NB4 (cell line): ENCODE measurements around the gene LRRK1.

Experiments used
- POLR2A ChIP-seq: IDR thresholded peaks from 2 replicates; pipeline ENCODE4 v1.6.1; 2011; ENCODE audit warnings: mild to moderate bottlenecking; ENCODE audit not compliant: insufficient read length; ENCODE audit errors: extremely low read depth
- TF ChIP-seq, protein P1 (sequence below): IDR thresholded peaks from one replicate; pipeline ENCODE4 v1.5.1; 2012; ENCODE audit warnings: low read depth, low read length
- TF ChIP-seq, protein P2 (sequence below): IDR thresholded peaks from 2 replicates; pipeline ENCODE4 v1.6.1; 2011; ENCODE audit warnings: low read depth, low read length

DNA sequence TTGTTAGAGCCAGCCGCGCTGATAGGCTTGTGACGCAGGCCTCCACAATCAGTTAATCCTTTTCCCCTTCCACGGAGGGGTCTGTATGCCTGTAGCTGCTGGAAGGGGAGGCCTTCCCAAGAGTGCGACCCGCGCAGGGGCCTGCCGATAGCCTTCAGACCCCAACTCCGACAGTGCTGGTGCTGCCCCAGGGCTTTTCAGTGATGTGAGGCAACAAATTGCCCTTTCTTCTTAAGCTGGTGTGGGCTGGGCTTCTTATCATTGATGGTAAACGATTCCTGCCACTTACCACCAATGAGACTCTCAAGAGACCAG, 189.3 kb downstream of the LRRK1 start:
- TF ChIP-seq, protein P1, sequence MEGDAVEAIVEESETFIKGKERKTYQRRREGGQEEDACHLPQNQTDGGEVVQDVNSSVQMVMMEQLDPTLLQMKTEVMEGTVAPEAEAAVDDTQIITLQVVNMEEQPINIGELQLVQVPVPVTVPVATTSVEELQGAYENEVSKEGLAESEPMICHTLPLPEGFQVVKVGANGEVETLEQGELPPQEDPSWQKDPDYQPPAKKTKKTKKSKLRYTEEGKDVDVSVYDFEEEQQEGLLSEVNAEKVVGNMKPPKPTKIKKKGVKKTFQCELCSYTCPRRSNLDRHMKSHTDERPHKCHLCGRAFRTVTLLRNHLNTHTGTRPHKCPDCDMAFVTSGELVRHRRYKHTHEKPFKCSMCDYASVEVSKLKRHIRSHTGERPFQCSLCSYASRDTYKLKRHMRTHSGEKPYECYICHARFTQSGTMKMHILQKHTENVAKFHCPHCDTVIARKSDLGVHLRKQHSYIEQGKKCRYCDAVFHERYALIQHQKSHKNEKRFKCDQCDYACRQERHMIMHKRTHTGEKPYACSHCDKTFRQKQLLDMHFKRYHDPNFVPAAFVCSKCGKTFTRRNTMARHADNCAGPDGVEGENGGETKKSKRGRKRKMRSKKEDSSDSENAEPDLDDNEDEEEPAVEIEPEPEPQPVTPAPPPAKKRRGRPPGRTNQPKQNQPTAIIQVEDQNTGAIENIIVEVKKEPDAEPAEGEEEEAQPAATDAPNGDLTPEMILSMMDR: no peak
- no peak for TF ChIP-seq POLR2A
- TF ChIP-seq, protein P2, sequence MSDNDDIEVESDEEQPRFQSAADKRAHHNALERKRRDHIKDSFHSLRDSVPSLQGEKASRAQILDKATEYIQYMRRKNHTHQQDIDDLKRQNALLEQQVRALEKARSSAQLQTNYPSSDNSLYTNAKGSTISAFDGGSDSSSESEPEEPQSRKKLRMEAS: no peak
